ENCODE measurements around the gene PDLIM3.

The PDLIM3 gene

DNA sequence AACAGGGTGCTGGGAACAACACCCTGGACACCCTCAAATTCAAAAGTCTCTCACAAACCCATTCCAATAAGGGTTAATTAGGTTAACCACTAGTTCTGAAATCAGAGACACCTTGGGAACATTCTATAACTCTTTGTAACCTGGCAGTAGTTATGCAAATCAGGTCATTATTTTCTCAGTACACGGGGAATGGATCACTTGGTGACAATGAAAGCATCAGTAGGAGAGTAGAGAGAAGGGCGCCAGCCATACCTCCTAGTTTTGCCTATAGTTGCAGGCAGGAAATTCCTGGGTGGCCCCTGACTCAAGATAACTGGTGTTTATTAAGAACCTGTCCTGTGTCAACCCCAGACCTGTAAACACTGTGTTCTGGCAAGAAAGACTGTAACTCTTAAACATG, 66.3 kb downstream of the PDLIM3 start:
- DNase-seq, result no peak

DNA sequence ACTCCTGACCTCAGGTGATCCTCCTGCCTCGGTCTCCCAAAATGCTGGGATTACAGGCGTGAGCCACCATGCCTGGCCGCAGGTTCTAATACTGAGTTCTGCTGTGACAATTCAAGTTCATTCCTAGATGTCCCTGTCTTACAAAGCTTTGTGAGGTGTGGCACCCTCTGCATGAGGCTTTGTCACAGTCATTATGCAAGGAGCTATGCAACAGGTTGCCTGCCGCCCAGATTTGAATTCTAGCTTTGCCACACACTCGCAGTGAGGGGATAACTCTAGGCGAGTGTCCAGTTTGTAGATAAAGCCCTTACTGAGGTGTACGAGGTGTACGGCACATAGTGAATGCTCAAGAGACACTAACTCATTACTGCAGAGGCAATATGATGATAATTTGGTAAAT, 67.3 kb downstream of the PDLIM3 start:
- no peak for DNase-seq

DNA sequence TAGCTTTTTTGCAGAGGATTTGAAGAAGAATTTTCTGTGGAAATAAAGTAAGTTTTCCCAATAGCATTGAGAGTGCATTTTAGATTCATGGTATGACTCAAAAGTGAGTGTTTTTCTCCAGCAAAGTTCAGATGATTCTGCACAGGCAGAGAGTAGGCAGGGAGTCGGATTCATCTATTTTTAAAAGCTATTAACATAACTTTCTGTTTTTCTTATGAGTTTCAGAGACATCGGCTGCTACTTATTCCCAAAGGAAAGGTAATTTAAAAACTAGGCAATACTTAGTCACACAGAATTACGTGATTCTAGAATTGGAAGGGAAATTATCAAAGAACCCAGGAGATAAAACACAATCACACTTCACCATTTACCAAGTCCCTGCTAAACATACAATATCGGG, 68.2 kb downstream of the PDLIM3 start:
- DNase-seq, result no peak

DNA sequence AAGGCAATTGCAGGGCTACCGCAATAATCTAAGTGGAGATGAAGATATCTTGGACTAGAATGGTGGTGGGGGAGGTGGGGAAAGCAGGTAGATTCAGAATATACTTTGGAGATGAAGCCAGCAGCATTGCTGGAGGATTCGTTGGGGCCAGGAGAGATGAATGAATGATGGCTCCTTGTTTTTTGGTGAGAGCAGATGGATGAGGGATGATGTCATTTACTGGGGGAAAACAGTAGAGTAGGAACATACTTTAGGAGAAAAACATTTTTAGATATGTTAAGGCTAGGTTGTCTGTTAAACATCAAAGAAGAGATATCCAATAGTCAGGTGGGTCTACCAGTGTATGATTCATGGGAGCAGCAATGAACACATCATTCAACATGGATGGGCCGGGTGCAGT, 69.6 kb downstream of the PDLIM3 start:
- DNase-seq, result no peak

DNA sequence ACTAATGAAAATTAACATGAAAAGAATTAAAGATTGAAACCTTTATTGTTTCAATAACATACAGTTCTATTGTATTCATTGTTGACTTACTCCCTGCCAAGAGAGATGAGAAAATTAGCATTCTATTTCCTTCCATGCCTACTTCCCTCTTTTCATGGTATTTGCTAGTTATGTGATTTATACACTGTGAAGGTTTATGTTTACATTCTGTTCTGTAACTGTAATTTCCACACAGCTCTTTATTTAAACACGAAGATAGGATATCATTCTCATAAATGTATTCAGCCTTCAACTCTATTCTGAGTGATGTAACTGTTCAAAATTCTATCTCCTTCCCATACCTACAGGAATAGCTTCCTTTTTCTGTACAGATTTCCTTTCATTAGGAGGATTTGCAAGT, 70.4 kb downstream of the PDLIM3 start:
- DNase-seq, result no peak

DNA sequence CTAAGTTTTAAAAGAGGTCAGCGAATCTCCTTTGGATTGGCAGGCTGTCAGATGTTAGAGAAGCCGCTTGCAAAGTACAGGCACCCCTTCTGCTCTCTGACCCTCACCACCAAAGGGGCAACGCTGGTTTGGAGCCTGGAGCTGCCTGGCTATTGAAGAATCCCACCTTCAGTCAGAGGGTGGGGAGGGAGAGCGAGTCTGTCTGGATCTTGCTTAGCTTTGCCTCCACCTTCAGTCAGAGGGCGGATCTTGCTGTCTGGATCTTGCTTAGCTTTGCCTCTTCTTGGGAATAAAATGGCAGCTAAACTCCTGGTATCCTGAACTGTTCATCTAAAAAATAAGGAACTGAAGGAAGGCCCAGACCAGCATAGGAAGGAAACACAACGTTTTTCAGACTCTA, 71.1 kb downstream of the PDLIM3 start:
- no peak for DNase-seq

DNA sequence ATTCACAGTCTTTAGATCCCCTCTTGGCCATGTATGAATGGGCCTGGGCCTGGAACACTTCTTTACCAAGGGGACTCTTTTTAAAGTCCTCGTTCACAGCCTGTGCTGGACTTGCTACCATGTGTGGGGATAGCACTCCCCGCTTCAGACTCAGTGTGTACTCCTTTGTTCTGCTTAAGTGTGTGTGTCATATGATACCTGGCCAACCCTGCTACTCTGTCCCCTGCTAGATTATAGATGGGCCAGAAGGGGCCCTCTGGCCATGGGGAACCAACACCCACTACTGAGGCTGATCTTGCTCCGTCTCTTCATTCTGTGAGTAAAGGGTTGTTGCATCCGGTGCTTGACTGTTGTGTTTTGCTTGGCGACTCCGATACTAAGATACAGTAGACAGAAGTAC, 71.8 kb downstream of the PDLIM3 start:
- DNase-seq, result no peak

DNA sequence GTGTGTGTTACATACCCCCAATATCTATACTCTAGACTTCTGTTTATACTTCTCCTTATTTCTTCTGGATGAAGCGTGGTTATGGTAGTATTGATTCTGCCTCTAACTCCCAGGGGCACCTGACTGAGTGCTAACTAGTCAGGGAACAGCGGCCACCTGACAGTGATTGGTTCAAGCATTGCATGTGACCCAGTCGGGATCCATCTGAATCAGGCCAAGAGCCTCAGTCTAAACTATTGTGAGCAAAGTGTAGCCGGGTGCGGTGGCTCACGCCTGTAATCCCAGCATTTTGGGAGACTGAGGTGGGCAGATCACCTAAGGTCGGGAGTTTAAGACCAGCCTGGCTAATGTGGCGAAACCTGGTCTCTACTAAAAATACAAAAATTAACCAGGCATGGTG, 73.7 kb downstream of the PDLIM3 start:
- no peak for DNase-seq

DNA sequence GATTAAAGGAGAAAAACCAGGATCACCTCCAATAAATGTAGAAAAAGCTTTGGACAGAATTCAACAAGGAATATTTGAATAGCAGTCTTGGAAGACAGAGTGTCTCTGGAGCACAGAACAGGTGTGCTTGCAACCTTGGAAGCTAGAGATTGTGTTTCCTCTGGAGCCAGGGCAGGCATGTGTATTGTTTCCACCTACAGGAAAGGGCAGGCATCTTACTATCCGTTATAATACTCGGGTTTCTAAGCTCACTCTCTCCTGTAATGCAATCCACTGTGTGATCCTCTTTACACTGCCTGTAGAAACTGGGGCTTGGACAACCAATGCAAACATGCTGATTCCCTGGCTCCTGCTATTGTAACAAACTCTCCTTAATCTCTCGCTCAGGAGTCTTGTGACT, 78.2 kb downstream of the PDLIM3 start:
- DNase-seq, result no peak

DNA sequence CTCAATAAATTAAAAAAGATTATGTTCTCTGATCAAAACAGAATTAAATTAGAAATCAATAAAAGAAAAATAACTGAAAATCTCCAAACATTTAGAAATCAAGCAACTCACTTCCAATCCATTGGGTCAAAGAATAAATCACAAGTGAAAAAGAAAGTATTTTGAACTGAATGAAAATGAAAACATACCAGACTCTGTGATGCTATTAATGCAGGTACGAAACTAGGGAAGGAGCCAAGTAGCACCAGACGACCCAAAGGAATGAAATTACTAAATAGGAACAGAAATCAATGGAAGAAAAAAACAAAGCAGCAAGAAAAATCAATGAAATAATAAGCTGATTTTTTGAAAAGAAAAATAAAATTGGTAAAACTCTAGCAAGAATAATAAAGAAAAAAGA, 79.2 kb downstream of the PDLIM3 start:
- no peak for DNase-seq
